GM21526 (cell line): ENCODE measurements around the gene LGALS7B.
A peak's percentile ranks its signal among the peaks of the same experiment; 100 is the strongest.
"Not testable (repeated sequence)": the region's sequence is repeated elsewhere in the genome, so short reads cannot be mapped to it uniquely, and the experiment has no call there.

Experiments used
- ATAC-seq: cut with Tn5 transposase; IDR thresholded peaks from one replicate; pipeline ENCODE4 v1.9.1; 2021; ENCODE audit warnings: moderate library complexity; ENCODE audit not compliant: unreplicated experiment, low FRiP score

Gene LGALS7B

GRCh38 chr19:38816131-38816750 lies 27.2 kb downstream of the LGALS7B start:
- no peak for ATAC-seq

- no peak for ATAC-seq
Observed at GRCh38 chr19:38817081-38817480, 28.1 kb downstream of the LGALS7B start.

GRCh38 chr19:38819231-38819920 lies 30.4 kb downstream of the LGALS7B start:
- ATAC-seq, result no peak

GRCh38 chr19:38821230-38821825 lies 32.3 kb downstream of the LGALS7B start:
- ATAC-seq, result not testable (repeated sequence)

GRCh38 chr19:38825936-38826335 lies 36.9 kb downstream of the LGALS7B start:
- ATAC-seq, result not testable (repeated sequence)

- ATAC-seq, result no peak
Observed at GRCh38 chr19:38826856-38827551, 38.0 kb downstream of the LGALS7B start.

- ATAC-seq, result not testable (repeated sequence)
Observed at GRCh38 chr19:38829203-38829602, 40.2 kb downstream of the LGALS7B start.

GRCh38 chr19:38830039-38830733 lies 41.2 kb downstream of the LGALS7B start:
- no peak for ATAC-seq

- ATAC-seq, result peak; percentile 26
Observed at GRCh38 chr19:38831142-38831605, 42.2 kb downstream of the LGALS7B start.

- ATAC-seq, result no peak
Observed at GRCh38 chr19:38833092-38833425, 44.1 kb downstream of the LGALS7B start.

- no peak for ATAC-seq
Observed at GRCh38 chr19:38834104-38834490, 45.1 kb downstream of the LGALS7B start.

GRCh38 chr19:38834590-38834989 lies 45.6 kb downstream of the LGALS7B start:
- no peak for ATAC-seq

- no peak for ATAC-seq
Observed at GRCh38 chr19:38836159-38836982, 47.4 kb downstream of the LGALS7B start.

- no peak for ATAC-seq
Observed at GRCh38 chr19:38836983-38837626, 48.1 kb downstream of the LGALS7B start.

GRCh38 chr19:38837656-38838121 lies 48.7 kb downstream of the LGALS7B start:
- ATAC-seq, result no peak

GRCh38 chr19:38838208-38838985 lies 49.4 kb downstream of the LGALS7B start:
- ATAC-seq, result no peak

GRCh38 chr19:38838986-38839761 lies 50.2 kb downstream of the LGALS7B start:
- no peak for ATAC-seq
